ENCODE measurements around the gene CASP5. TPM values are rescaled to one million over a fixed set of nuclear protein-coding genes. Genes with fewer than 3 reads are reported as not detected.
A peak's percentile ranks its signal among the peaks of the same experiment; 100 is the strongest.

The CASP5 gene
- total RNA-seq, 6 experiments from 2014 or later: not detected

DNA sequence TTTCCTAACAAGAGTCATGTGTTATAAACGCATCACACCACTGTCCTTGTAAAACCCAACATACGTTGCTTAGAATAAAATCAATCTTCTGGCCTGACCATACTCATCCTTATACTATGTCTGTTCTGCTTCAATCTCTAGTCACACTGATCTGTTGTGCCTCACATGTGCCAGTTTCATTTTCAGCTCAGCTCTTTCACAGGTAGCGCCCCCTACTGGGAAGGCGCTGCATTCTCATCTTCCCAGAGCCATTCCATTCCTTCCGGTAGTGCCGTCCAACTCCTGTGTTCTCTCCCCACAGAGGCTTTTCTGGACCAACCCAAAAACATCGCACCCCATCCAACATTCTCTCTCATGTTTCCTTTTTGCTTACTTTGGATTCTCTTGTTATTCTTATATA lies 22.2 kb downstream of the CASP5 start:
- Mint-ChIP-seq H3K27ac (no peak overlapping the region), H3K36me3 (ENCODE audit: low read depth) (peaks cover 5% of the 10 kb centered on the region), H3K4me1 (ENCODE audit: low read depth) (peaks cover 25% of the 10 kb centered on the region), H3K27me3 (ENCODE audit: insufficient read depth) (no peaks in the 10 kb centered on the region; the same call in 1 of the 2 replicates), H3K4me3 (no peak overlapping the region), H3K9me3 (peaks cover 4% of the 10 kb centered on the region; the same call in 1 of the 2 replicates)
- TF ChIP-seq, protein P1, sequence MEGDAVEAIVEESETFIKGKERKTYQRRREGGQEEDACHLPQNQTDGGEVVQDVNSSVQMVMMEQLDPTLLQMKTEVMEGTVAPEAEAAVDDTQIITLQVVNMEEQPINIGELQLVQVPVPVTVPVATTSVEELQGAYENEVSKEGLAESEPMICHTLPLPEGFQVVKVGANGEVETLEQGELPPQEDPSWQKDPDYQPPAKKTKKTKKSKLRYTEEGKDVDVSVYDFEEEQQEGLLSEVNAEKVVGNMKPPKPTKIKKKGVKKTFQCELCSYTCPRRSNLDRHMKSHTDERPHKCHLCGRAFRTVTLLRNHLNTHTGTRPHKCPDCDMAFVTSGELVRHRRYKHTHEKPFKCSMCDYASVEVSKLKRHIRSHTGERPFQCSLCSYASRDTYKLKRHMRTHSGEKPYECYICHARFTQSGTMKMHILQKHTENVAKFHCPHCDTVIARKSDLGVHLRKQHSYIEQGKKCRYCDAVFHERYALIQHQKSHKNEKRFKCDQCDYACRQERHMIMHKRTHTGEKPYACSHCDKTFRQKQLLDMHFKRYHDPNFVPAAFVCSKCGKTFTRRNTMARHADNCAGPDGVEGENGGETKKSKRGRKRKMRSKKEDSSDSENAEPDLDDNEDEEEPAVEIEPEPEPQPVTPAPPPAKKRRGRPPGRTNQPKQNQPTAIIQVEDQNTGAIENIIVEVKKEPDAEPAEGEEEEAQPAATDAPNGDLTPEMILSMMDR (IDR thresholded peaks at IDR 0.05): peak; percentile 68
- no peak for DNase-seq

GRCh38 chr11:105000167-105000566 lies 22.8 kb downstream of the CASP5 start:
- H3K9me3 Mint-ChIP-seq: peaks cover 4% of the 10 kb centered on the region; the same call in 1 of the 2 replicates
- no peak overlapping the region for H3K27ac Mint-ChIP-seq
- H3K27me3 Mint-ChIP-seq (ENCODE audit: insufficient read depth): no peaks in the 10 kb centered on the region; the same call in 1 of the 2 replicates
- H3K36me3 Mint-ChIP-seq (ENCODE audit: low read depth): peaks cover 5% of the 10 kb centered on the region
- no peak overlapping the region for H3K4me3 Mint-ChIP-seq
- TF ChIP-seq, protein P1 (IDR thresholded peaks at IDR 0.05): no peak
- peaks cover 19% of the 10 kb centered on the region for H3K4me1 Mint-ChIP-seq (ENCODE audit: low read depth)
- DNase-seq: no peak

- peaks cover 5% of the 10 kb centered on the region for H3K36me3 Mint-ChIP-seq (ENCODE audit: low read depth)
- TF ChIP-seq, protein P1 (IDR thresholded peaks at IDR 0.05): no peak
- peaks cover 4% of the 10 kb centered on the region; the same call in 1 of the 2 replicates for H3K9me3 Mint-ChIP-seq
Observed at GRCh38 chr11:104999721-105000120, 23.2 kb downstream of the CASP5 start.

GRCh38 chr11:104997288-104997687 lies 25.7 kb downstream of the CASP5 start:
- Mint-ChIP-seq H3K36me3 (ENCODE audit: low read depth) (peaks cover 5% of the 10 kb centered on the region), H3K9me3 (peaks cover 4% of the 10 kb centered on the region; the same call in 1 of the 2 replicates), H3K4me1 (ENCODE audit: low read depth) (peaks cover 8% of the 10 kb centered on the region), H3K4me3 (no peak overlapping the region), H3K27me3 (ENCODE audit: insufficient read depth) (no peaks in the 10 kb centered on the region; the same call in 1 of the 2 replicates), H3K27ac (no peak overlapping the region)
- TF ChIP-seq, protein P1 (IDR thresholded peaks at IDR 0.05): peak; percentile 21
- no peak for DNase-seq

More at GRCh38 chr11:104999721-105000120, 23.2 kb downstream of the CASP5 start:
- DNase-seq: no peak
- no peak overlapping the region for H3K4me3 Mint-ChIP-seq
- no peaks in the 10 kb centered on the region; the same call in 1 of the 2 replicates for H3K27me3 Mint-ChIP-seq (ENCODE audit: insufficient read depth)
- H3K4me1 Mint-ChIP-seq (ENCODE audit: low read depth): peaks cover 14% of the 10 kb centered on the region
- no peak overlapping the region for H3K27ac Mint-ChIP-seq

GRCh38 chr11:104995001-104995408 lies 28.0 kb downstream of the CASP5 start:
- Mint-ChIP-seq H3K4me3 (no peak overlapping the region), H3K9me3 (no peaks in the 10 kb centered on the region), H3K27ac (no peak overlapping the region), H3K27me3 (ENCODE audit: insufficient read depth) (no peaks in the 10 kb centered on the region; the same call in 1 of the 2 replicates), H3K4me1 (ENCODE audit: low read depth) (no peaks in the 10 kb centered on the region), H3K36me3 (ENCODE audit: low read depth) (no peaks in the 10 kb centered on the region)
- TF ChIP-seq, protein P1 (IDR thresholded peaks at IDR 0.05): no peak
- DNase-seq: no peak
